Pancreas (tissue), 10 donors: ENCODE data around the gene PRR22. TPM values are rescaled to one million over a fixed set of nuclear protein-coding genes. Genes with fewer than 3 reads are reported as not detected.

Source experiments
- ATAC-seq, 4 donors: fragments of 200-7000 bp; cut with Tn5 transposase; one replicate each; pipeline versions ENCODE4 v1.8.0 to v1.9.1; 2020; ENCODE audit warnings: mild to moderate bottlenecking in 4 of 4, moderate library complexity in 4 of 4
- DNase-seq, 6 donors: peaks; one replicate each; pipeline ENCODE4 v3.0.0-alpha.2; 2020
- FAIRE-seq: peaks from 2 replicates; lab custom pipeline; 2012; peaks lifted over from hg19 to GRCh38; lab: Jason Lieb, UNC
- H3K27ac ChIP-seq, 4 donors: fragments of 200-600 bp; sonication (generic); 1 replicate in 3 of 4; 2 replicates in 1 of 4; pipeline versions ENCODE4 v1.5.0 to v1.8.0; 2020
- H3K27me3 ChIP-seq, 4 donors: fragments of 200-600 bp; one replicate each; pipeline ENCODE4 v1.8.0; 2021
- H3K36me3 ChIP-seq, 3 donors: fragments of 200-600 bp; sonication (generic) in 1 of 3; one replicate each; pipeline versions ENCODE4 v1.5.0 to v1.8.0; 2020 to 2021
- H3K4me1 ChIP-seq, 3 donors: fragments of 200-600 bp; one replicate each; pipeline ENCODE4 v1.8.0; 2021
- H3K4me3 ChIP-seq, 4 donors: fragments of 200-600 bp; sonication (generic) in 2 of 4; one replicate each; pipeline versions ENCODE4 v1.5.0 to v1.8.0; 2020 to 2021
- H3K9me3 ChIP-seq, 4 donors: fragments of 200-600 bp; one replicate each; pipeline ENCODE4 v1.8.0; 2021
- CTCF ChIP-seq, 4 donors: fragments of 200-600 bp; sonication (generic) in 3 of 4; IDR thresholded peaks; one replicate each; pipeline versions ENCODE4 v1.5.0 to v1.8.0; 2021; ENCODE audit warnings: antibody characterized with exemption in 4 of 4
- WGBS, 2 donors: extraction: QIAGEN DNeasy Blood & Tissue Kit; methylation state at CpG; one replicate each; pipeline ENCODE4 v1.1.7; 2013; 5-methylcytosine and 5-hydroxymethylcytosine counted together
- intact Hi-C, 3 donors: fragments of 100-400 bp; cut with DNase I; formaldehyde crosslinking; loops; one replicate each; pipeline versions ENCODE4 v1.11.1 to v1.14.2; 2022
- polyA plus RNA-seq, 2 donors: library from polyadenylated mRNA; stranded (reverse); fragments of 200-250 nt; gene quantifications; one replicate each; pipeline ENCODE4 v1.2.3, GENCODE V29; 2013
- total RNA-seq, 6 donors: library from RNA; stranded (reverse); fragmentation: NEBNext Ultra II Directional in 4 of 6; extraction: Animal tissue kit (Norgen Biotek cat#: 25700) in 4 of 6; gene quantifications; one replicate each; pipeline versions ENCODE4 v1.2.1 to v1.2.4, GENCODE V29; 2021 to 2023
- donor health status: healthy with polysubstance abuse.
- donor health status: DM: no; HTN: no; CAD: no; lungs with moderate emphysema.
- donor health status: DM: no; HTN: no; CAD: no.
- donor health status: control.
- donor health status: control.
- donor health status: Bipolar disorder and iron deficiency.
- donor health status: DM: yes; HTN: yes; CAD: no.
- donor health status: DM: no; HTN: no; CAD: no.
- donor health status: DM: no; HTN: no; CAD: no.
- donor health status: DM: yes; HTN: yes; CAD: no.

PRR22 gene
- total and polyA plus RNA-seq, 8 donors: 0.61 to 25.9 (median 2.1) TPM

- Histone ChIP-seq H3K36me3 (no peaks in the 10 kb centered on the region), H3K4me3 (peak within 1 kb of the TSS; percentile 30 to 61 (median 54)), H3K27me3 (no peaks in the 10 kb centered on the region), H3K4me1 (peaks cover 0 to 18% (median 1%) of the 10 kb centered on the region in 3 donors), H3K27ac (peak within 1 kb of the TSS; percentile 33 to 78 (median 69)), H3K9me3 (no peaks in the 10 kb centered on the region)
- FAIRE-seq (no peak), ATAC-seq (peak; percentile 73 to 78 (median 76)), DNase-seq (peak; percentile 49 to 88 (median 74))
- WGBS, 2 donors: 1% methylated on average over 34 to 103 of the region's 107 CpGs
- no peak for TF ChIP-seq CTCF (IDR thresholded peaks at IDR 0.05)
- intact Hi-C loops: loop anchor here in 1 of 3 donors (5.0 kb wide), 1 partner anchor 88 kb away; no protein-coding TSS in a partner anchor
Observed at GRCh38 chr19:5804516-5805461, 20.2 kb upstream of the PRR22 start, which contains the start of gene NRTN. TSS of gene NRTN (plus strand) at chr19:5805067. CDS start at chr19:5824166, 19,099 bp downstream.

GRCh38 chr19:5803752-5804515, 19.4 kb upstream of the PRR22 start:
- Histone ChIP-seq H3K36me3 (no peaks in the 10 kb centered on the region), H3K27ac (peak overlapping the region in 1 of 4 donors; percentile 67), H3K9me3 (no peaks in the 10 kb centered on the region), H3K27me3 (no peaks in the 10 kb centered on the region), H3K4me3 (peak overlapping the region in 2 of 4 donors; percentile 38 to 61), H3K4me1 (peaks cover 1 to 21% (median 9%) of the 10 kb centered on the region in 3 donors)
- FAIRE-seq (no peak), ATAC-seq (peak; percentile 86 to 94 (median 89)), DNase-seq (peak; percentile 89 to 99 (median 96))
- 0 to 1% methylated on average over 49 to 54 of the region's 54 CpGs for WGBS, 2 donors
- intact Hi-C loops: no loop called here
- TF ChIP-seq CTCF (IDR thresholded peaks at IDR 0.05): peak; percentile 94 to 97 (median 95)

GRCh38 chr19:5803441-5803751, 18.9 kb upstream of the PRR22 start:
- ATAC-seq (no peak), DNase-seq (no peak), FAIRE-seq (no peak)
- Histone ChIP-seq H3K9me3 (no peaks in the 10 kb centered on the region), H3K4me1 (peaks cover 6 to 26% (median 14%) of the 10 kb centered on the region in 3 donors), H3K4me3 (peak overlapping the region in 2 of 4 donors; percentile 34 to 61), H3K27ac (no peak overlapping the region), H3K36me3 (no peaks in the 10 kb centered on the region), H3K27me3 (no peaks in the 10 kb centered on the region)
- no peak for TF ChIP-seq CTCF (IDR thresholded peaks at IDR 0.05)
- WGBS, 2 donors: 4 to 11% methylated on average over 8 of the region's 8 CpGs
- intact Hi-C loops: no loop called here

- peaks cover 6 to 26% (median 14%) of the 10 kb centered on the region in 3 donors for H3K4me1 ChIP-seq
- FAIRE-seq (no peak), DNase-seq (peak in 1 of 6 donors; percentile 60), ATAC-seq (no peak)
- no peak overlapping the region for H3K4me3 ChIP-seq
- no peak for TF ChIP-seq CTCF (IDR thresholded peaks at IDR 0.05)
- intact Hi-C loops: no loop called here
- H3K27me3 ChIP-seq: no peaks in the 10 kb centered on the region
- WGBS, 2 donors: 63% methylated on average over 29 to 33 of the region's 33 CpGs
- no peak overlapping the region for H3K27ac ChIP-seq
- H3K9me3 ChIP-seq: no peaks in the 10 kb centered on the region
- H3K36me3 ChIP-seq: no peaks in the 10 kb centered on the region
Observed at GRCh38 chr19:5801796-5802619, 17.5 kb upstream of the PRR22 start.
